SK-N-SH (cell line): ENCODE data around the gene XRN2. TPM values are rescaled to one million over a fixed set of nuclear protein-coding genes. Genes with fewer than 3 reads are reported as not detected.

Experiments
- CTCF ChIA-PET: fragments of 300-600, 350-600 bp; formaldehyde crosslinking; extraction: SDS; loops from one replicate; lab custom pipeline; 2021; lab: Yijun Ruan, JAX
- POLR2A ChIA-PET: fragments of 350-600 bp; sonication (Branson Sonifier 250); formaldehyde crosslinking; extraction: SDS; loops from one replicate; lab custom pipeline; 2020; ENCODE audit warnings: antibody characterized with exemption, inconsistent platforms; lab: Yijun Ruan, JAX
- DNase-seq: peaks from one replicate; pipeline ENCODE4 v3.0.0; 2012
- H2AFZ ChIP-seq: fragments of 200-600 bp; sonication (generic); 2 replicates; pipeline ENCODE4 v1.8.1; 2016; ENCODE audit warnings: antibody characterized with exemption, mild to moderate bottlenecking, low read depth
- H3F3A ChIP-seq: fragments of 200-600 bp; sonication (generic); replicated peaks from 2 replicates; pipeline ENCODE3; 2016; ENCODE audit warnings: antibody characterized with exemption, mild to moderate bottlenecking; ENCODE audit not compliant: insufficient read depth
- H3K27ac ChIP-seq, 2 experiments: fragments of 200-500 bp in 1 of 2; fragments of 200-600 bp in 1 of 2; sonication (Bioruptor generic) in 1 of 2; sonication (generic), shearing (Covaris generic) in 1 of 2; 2 replicates each; pipeline versions ENCODE4 v1.5.1 to v1.6.1; 2014 to 2016; ENCODE audit warnings: low read depth in 2 of 2, inconsistent platforms in 1 of 2, low read length in 1 of 2, mild to moderate bottlenecking in 1 of 2, mixed read lengths in 1 of 2
- H3K27me3 ChIP-seq: fragments of 200-600 bp; sonication (generic), shearing (Covaris generic); 2 replicates; pipeline ENCODE4 v1.6.1; 2016; ENCODE audit warnings: mixed run types; ENCODE audit not compliant: insufficient read depth
- H3K36me3 ChIP-seq, 2 experiments: fragments of 200-500 bp in 1 of 2; fragments of 200-600 bp in 1 of 2; sonication (Bioruptor generic) in 1 of 2; sonication (generic) in 1 of 2; replicated peaks in 1 of 2; 2 replicates each; pipeline versions ENCODE3 to v1.5.1; 2014 to 2016; ENCODE audit warnings: low read length in 1 of 2, mild to moderate bottlenecking in 1 of 2; ENCODE audit not compliant: insufficient read depth in 2 of 2, control insufficient read depth in 1 of 2
- H3K4me1 ChIP-seq, 2 experiments: fragments of 200-500 bp in 1 of 2; fragments of 200-600 bp in 1 of 2; sonication (Bioruptor generic) in 1 of 2; sonication (generic), shearing (Covaris generic) in 1 of 2; 2 replicates each; pipeline versions ENCODE4 v1.5.1 to v1.6.1; 2014 to 2016; ENCODE audit warnings: low read depth in 1 of 2, low read length in 1 of 2, mixed run types in 1 of 2; ENCODE audit not compliant: insufficient read depth in 2 of 2, control insufficient read depth in 1 of 2
- H3K4me2 ChIP-seq: fragments of 200-600 bp; sonication (generic), shearing (Covaris generic); 2 replicates; pipeline ENCODE4 v1.6.1; 2017; ENCODE audit warnings: mixed run types
- H3K4me3 ChIP-seq, 2 experiments: fragments of 200-500 bp in 1 of 2; fragments of 200-600 bp in 1 of 2; sonication (Bioruptor generic) in 1 of 2; sonication (generic), shearing (Covaris generic) in 1 of 2; 2 replicates each; pipeline versions ENCODE4 v1.5.1 to v1.8.1; 2014 to 2016; ENCODE audit warnings: low read depth in 2 of 2, inconsistent platforms in 1 of 2, low read length in 1 of 2, mild to moderate bottlenecking in 1 of 2, mixed read lengths in 1 of 2, moderate library complexity in 1 of 2
- H3K79me2 ChIP-seq: fragments of 200-600 bp; sonication (generic); 2 replicates; pipeline ENCODE4 v1.8.1; 2017; ENCODE audit warnings: mild to moderate bottlenecking; ENCODE audit not compliant: insufficient read depth
- H3K9ac ChIP-seq: fragments of 200-600 bp; sonication (generic); 2 replicates; pipeline ENCODE4 v1.6.1; 2017; ENCODE audit warnings: mixed run types
- H3K9me2 ChIP-seq: fragments of 200-600 bp; sonication (generic); 2 replicates; pipeline ENCODE4 v1.6.1; 2017; ENCODE audit warnings: mixed run types
- H3K9me3 ChIP-seq: fragments of 200-600 bp; sonication (generic); 2 replicates; pipeline ENCODE4 v1.6.1; 2017; ENCODE audit warnings: mixed run types, mild to moderate bottlenecking, moderate library complexity
- H4K20me1 ChIP-seq: fragments of 200-600 bp; sonication (generic); 2 replicates; pipeline ENCODE4 v1.6.1; 2017; ENCODE audit warnings: mild to moderate bottlenecking, mixed run types; ENCODE audit not compliant: insufficient read depth
- CHD2 ChIP-seq: fragments of 150-350 bp; IDR thresholded peaks from 2 replicates; pipeline ENCODE4 v1.6.1; 2018; ENCODE audit warnings: low read length; ENCODE audit not compliant: partially characterized antibody
- ELF1 ChIP-seq: IDR thresholded peaks from 2 replicates; pipeline ENCODE4 v1.4.0; 2012
- EZH2phosphoT487 ChIP-seq: fragments of 200-600 bp; sonication (generic); IDR thresholded peaks from 2 replicates; pipeline ENCODE4 v1.6.1; 2017; ENCODE audit warnings: low read depth, mixed run types, mild to moderate bottlenecking, antibody characterized with exemption, moderate library complexity, borderline replicate concordance
- POLR2AphosphoS5 ChIP-seq: IDR thresholded peaks from 2 replicates; pipeline ENCODE4 v1.6.1; 2012; ENCODE audit warnings: low read depth, low read length
- TCF12 ChIP-seq: IDR thresholded peaks from 2 replicates; pipeline ENCODE4 v1.4.0; 2012
- WGBS: methylation state at CpG from one replicate; pipeline ENCODE4 v1.1.6; 2017; ENCODE audit warnings: low lambda C conversion rate; 5-methylcytosine and 5-hydroxymethylcytosine counted together
- polyA plus RNA-seq, 3 experiments: library from polyadenylated mRNA; depleted of rRNA; stranded (reverse); fragments of >200 nt; gene quantifications; 2 replicates each; pipeline ENCODE4 v1.2.3, GENCODE V29; 2012
- TF ChIP-seq, protein P1 (sequence below): fragments of 150-350 bp; IDR thresholded peaks from 2 replicates; pipeline ENCODE4 v1.6.1; 2017; ENCODE audit warnings: antibody characterized with exemption, low read length, low read depth, borderline replicate concordance
- TF ChIP-seq, protein P2 (sequence below): IDR thresholded peaks from 2 replicates; pipeline ENCODE4 v1.4.0; 2012; ENCODE audit warnings: low read depth, borderline replicate concordance
- TF ChIP-seq, protein P3 (sequence below): IDR thresholded peaks from 2 replicates; pipeline ENCODE4 v1.4.0; 2012; ENCODE audit warnings: low read depth, borderline replicate concordance

The XRN2 gene
- polyA plus RNA-seq, 1 of the 3 experiments (the other 2 are of a cell fraction) = 44.5 TPM

DNA sequence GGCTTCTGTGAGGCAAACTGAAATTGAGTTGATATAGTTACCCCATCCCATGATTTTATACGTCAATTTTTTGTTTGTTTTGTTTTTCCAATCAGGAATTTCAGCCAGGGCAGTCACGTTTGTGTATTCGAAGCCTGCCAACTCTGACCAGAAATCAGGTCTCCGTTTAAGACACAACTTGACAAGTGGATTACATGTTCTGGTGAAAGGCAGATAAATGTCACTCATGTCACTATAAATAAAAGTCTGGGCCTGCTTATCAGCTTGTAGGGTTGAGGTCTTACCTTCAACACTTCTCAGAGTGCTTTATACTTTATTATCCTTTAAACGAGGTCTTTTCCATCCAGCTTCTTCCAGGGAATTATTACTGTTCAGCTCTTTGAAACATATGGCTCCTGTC, 8.4 kb upstream of the XRN2 start:
- WGBS = 39% methylated on average over 5 of the region's 5 CpGs

DNA sequence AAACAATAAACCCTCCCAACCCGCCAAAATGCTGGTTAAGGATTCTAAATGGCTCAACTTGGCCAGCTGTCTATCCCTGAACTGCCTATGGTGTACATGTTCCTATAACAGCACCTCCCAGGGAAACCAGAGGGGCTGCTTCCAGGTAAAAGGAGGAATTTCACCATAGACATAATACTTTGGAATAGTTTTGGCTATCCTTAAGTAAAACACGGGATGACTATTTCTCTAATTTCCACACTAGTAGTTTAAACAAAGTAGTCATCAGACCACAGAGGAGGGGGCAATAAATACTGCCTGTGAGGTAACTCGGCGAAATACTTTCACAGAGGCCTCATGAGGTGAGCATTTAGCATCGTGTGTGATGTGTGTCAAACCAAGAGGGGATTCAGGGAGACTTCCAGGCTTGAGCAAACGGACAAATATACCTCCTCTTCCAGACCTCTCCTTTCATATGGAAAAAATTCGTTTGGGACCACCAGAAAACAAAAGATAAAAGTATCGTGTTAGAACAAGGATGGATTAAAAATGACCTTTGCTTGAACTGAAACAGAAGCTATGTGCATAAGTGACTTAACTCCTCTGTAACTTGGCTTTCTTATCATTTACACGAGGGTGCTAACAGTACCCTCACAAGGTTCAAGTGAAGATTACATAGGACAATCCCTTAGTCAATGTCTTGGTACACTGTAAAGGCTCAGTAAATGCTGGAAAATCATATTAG, 1.0 kb upstream of the XRN2 start:
- TF ChIP-seq TCF12 (no peak), POLR2AphosphoS5 (0 out of 2 replicates have a peak, but pooled peaks have one; percentile 26), CHD2 (no peak)
- TF ChIP-seq, protein P1, sequence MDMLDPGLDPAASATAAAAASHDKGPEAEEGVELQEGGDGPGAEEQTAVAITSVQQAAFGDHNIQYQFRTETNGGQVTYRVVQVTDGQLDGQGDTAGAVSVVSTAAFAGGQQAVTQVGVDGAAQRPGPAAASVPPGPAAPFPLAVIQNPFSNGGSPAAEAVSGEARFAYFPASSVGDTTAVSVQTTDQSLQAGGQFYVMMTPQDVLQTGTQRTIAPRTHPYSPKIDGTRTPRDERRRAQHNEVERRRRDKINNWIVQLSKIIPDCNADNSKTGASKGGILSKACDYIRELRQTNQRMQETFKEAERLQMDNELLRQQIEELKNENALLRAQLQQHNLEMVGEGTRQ = no peak
- TF ChIP-seq, protein P2, sequence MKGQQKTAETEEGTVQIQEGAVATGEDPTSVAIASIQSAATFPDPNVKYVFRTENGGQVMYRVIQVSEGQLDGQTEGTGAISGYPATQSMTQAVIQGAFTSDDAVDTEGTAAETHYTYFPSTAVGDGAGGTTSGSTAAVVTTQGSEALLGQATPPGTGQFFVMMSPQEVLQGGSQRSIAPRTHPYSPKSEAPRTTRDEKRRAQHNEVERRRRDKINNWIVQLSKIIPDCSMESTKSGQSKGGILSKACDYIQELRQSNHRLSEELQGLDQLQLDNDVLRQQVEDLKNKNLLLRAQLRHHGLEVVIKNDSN = no peak
- Histone ChIP-seq H3K9me3 (no peaks in the 10 kb centered on the region), H3K9ac (peak overlapping the region; percentile 96), H3K9me2 (no peaks in the 10 kb centered on the region), H3K27me3 (no peaks in the 10 kb centered on the region), H4K20me1 (peaks cover 34% of the 10 kb centered on the region), H3K4me1 (peaks cover 0 to 2% of the 10 kb centered on the region in 2 experiments; a peak in 2 of 4 replicates), H3K4me3 (peak overlapping the region; percentile 79 to 92), H3K4me2 (peak overlapping the region; percentile 88), H2AFZ (peak overlapping the region; percentile 84), H3F3A (peaks cover 5% of the 10 kb centered on the region), H3K36me3 (peaks cover 0 to 9% of the 10 kb centered on the region in 2 experiments), H3K79me2 (peaks cover 40% of the 10 kb centered on the region), H3K27ac (peak overlapping the region; percentile 94; a peak in 3 of 4 replicates)
- CTCF ChIA-PET = interaction anchor here (1.3 to 2.2 kb wide), 2 partner anchors 66 to 176 kb away, joined by 3 to 11 read pairs; partner anchors contain the start of gene KIZ
- POLR2A ChIA-PET = interaction anchor here (1.2 to 2.1 kb wide), 4 partner anchors 8 to 51 kb away, joined by 3 to 15 read pairs (median 4); no protein-coding TSS in a partner anchor
- no peak for DNase-seq
- 73% methylated on average over 9 of the region's 9 CpGs for WGBS

More for the DNA sequence above, 8.4 kb upstream of the XRN2 start:
- no peak overlapping the region for H3K4me2 ChIP-seq
- TF ChIP-seq CHD2 (no peak), ELF1 (no peak), EZH2phosphoT487 (no peak), TCF12 (no peak)
- TF ChIP-seq, protein P3, sequence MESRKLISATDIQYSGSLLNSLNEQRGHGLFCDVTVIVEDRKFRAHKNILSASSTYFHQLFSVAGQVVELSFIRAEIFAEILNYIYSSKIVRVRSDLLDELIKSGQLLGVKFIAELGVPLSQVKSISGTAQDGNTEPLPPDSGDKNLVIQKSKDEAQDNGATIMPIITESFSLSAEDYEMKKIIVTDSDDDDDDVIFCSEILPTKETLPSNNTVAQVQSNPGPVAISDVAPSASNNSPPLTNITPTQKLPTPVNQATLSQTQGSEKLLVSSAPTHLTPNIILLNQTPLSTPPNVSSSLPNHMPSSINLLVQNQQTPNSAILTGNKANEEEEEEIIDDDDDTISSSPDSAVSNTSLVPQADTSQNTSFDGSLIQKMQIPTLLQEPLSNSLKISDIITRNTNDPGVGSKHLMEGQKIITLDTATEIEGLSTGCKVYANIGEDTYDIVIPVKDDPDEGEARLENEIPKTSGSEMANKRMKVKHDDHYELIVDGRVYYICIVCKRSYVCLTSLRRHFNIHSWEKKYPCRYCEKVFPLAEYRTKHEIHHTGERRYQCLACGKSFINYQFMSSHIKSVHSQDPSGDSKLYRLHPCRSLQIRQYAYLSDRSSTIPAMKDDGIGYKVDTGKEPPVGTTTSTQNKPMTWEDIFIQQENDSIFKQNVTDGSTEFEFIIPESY = no peak
- peaks cover 0 to 3% of the 10 kb centered on the region in 2 experiments; a peak in 1 of 4 replicates for H3K4me1 ChIP-seq
- peaks cover under 1% of the 10 kb centered on the region for H3F3A ChIP-seq
- no peaks in the 10 kb centered on the region for H3K36me3 ChIP-seq
- DNase-seq = no peak
- no peak overlapping the region for H3K4me3 ChIP-seq
- no peaks in the 10 kb centered on the region for H3K79me2 ChIP-seq
- H3K27me3 ChIP-seq = no peaks in the 10 kb centered on the region
- no peaks in the 10 kb centered on the region for H3K9me3 ChIP-seq
- ChIA-PET POLR2A (interaction anchor here (1.2 kb wide), 1 partner anchor 8 kb away, joined by 4 read pairs; the partner anchor contains the start of gene XRN2), CTCF (interaction anchor here (1.0 to 2.1 kb wide), 2 partner anchors 59 to 99 kb away, joined by 3 to 8 read pairs; no protein-coding TSS in a partner anchor)
- no peaks in the 10 kb centered on the region for H4K20me1 ChIP-seq
- H3K9ac ChIP-seq = no peak overlapping the region
- no peak overlapping the region for H2AFZ ChIP-seq
- H3K9me2 ChIP-seq = no peaks in the 10 kb centered on the region
- H3K27ac ChIP-seq = no peak overlapping the region
